GM06990 (cell line): ENCODE measurements around the gene SCNM1.
"Not testable (repeated sequence)": the region's sequence is repeated elsewhere in the genome, so short reads cannot be mapped to it uniquely, and the experiment has no call there.

Experiments
- DNase-seq: peaks from one replicate; pipeline ENCODE4 v3.0.0-alpha.2; 2011; ENCODE audit not compliant: insufficient read length; ENCODE audit errors: extremely low read depth
- H3K27me3 ChIP-seq: replicated peaks from 2 replicates; pipeline ENCODE4 v1.6.0; 2011; ENCODE audit warnings: low read length; ENCODE audit not compliant: control insufficient read depth, insufficient read depth
- H3K36me3 ChIP-seq: 2 replicates; pipeline ENCODE4 v1.5.1; 2011; ENCODE audit warnings: low read length; ENCODE audit not compliant: control insufficient read depth, insufficient read depth
- H3K4me3 ChIP-seq: replicated peaks from 2 replicates; pipeline ENCODE4 v1.5.1; 2011; ENCODE audit warnings: low read depth, mild to moderate bottlenecking, control low read depth, low read length
- TF ChIP-seq, protein P1 (sequence below): IDR thresholded peaks from 2 replicates; pipeline ENCODE4 v1.5.1; 2011; ENCODE audit warnings: low read length, control low read depth, mild to moderate bottlenecking, inconsistent platforms; ENCODE audit not compliant: insufficient read depth, poor library complexity, severe bottlenecking

Gene SCNM1

GRCh38 chr1:151197863-151198253 is 31.9 kb downstream of the SCNM1 start:
- TF ChIP-seq, protein P1, sequence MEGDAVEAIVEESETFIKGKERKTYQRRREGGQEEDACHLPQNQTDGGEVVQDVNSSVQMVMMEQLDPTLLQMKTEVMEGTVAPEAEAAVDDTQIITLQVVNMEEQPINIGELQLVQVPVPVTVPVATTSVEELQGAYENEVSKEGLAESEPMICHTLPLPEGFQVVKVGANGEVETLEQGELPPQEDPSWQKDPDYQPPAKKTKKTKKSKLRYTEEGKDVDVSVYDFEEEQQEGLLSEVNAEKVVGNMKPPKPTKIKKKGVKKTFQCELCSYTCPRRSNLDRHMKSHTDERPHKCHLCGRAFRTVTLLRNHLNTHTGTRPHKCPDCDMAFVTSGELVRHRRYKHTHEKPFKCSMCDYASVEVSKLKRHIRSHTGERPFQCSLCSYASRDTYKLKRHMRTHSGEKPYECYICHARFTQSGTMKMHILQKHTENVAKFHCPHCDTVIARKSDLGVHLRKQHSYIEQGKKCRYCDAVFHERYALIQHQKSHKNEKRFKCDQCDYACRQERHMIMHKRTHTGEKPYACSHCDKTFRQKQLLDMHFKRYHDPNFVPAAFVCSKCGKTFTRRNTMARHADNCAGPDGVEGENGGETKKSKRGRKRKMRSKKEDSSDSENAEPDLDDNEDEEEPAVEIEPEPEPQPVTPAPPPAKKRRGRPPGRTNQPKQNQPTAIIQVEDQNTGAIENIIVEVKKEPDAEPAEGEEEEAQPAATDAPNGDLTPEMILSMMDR = no peak
- peaks cover 2% of the 10 kb centered on the region for H3K36me3 ChIP-seq
- H3K27me3 ChIP-seq = no peaks in the 10 kb centered on the region
- H3K4me3 ChIP-seq = peak overlapping the region; percentile 100
- DNase-seq = no peak

DNA sequence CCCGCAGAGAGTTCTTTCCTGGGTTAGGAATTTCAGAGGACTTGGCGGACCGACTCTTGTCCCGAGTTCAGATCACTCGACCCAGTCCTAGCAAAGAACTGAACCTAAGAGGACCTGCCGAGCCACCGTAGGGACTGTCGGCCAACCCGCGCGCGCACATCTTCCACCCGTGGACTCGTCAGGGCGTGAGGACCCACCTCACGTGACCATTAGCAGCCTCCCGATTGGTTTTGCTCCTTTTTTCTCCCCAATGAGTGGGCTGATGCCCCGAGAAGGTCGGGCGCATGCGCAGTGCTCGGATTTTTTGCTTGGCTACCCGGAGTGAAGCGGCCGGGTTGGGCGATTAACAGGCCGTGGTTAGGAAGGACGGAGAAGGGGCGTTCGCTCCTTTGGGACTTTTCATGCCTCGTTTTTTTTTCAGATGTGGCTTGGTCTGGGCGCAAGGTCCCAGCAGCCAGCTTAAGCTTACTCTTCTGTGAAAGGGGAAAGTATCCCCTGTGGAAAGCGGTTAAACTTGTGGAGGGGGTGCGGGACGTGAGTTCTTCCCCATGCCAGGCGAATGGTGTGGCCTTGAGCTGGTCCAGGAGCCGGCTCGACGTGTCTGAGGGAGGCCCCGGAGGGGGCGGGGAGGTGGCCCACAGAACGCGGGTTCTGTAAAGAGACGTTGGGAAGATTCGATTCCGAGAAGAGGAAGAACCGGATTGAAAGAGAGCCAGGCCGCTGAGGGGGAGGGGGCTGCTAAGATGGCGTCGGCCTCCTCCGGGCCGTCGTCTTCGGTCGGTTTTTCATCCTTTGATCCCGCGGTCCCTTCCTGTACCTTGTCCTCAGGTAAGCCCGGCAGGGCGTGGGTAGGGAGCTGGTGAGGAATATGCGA is 32.5 kb downstream of the SCNM1 start, which contains the start of gene PIP5K1A:
PIP5K1A (plus strand) TSS at position 299 of the 874 bp plus-strand sequence; CDS start at position 744, 445 bp downstream.
- DNase-seq = peak; percentile 93
- Histone ChIP-seq H3K36me3 (peaks cover 6% of the 10 kb centered on the region), H3K4me3 (peak within 1 kb of the TSS; percentile 100), H3K27me3 (no peaks in the 10 kb centered on the region)
- TF ChIP-seq, protein P1 = no peak

GRCh38 chr1:151199873-151200581 is 34.1 kb downstream of the SCNM1 start:
- H3K36me3 ChIP-seq = peaks cover 8% of the 10 kb centered on the region
- TF ChIP-seq, protein P1 = no peak
- DNase-seq = no peak
- peak overlapping the region; percentile 100 for H3K4me3 ChIP-seq
- H3K27me3 ChIP-seq = no peaks in the 10 kb centered on the region

- DNase-seq, H3K4me3 ChIP-seq, H3K27me3 ChIP-seq: not testable (repeated sequence)
- H3K36me3 ChIP-seq = peaks cover 10% of the 10 kb centered on the region
These were observed 39.5 kb downstream of the SCNM1 start for GRCh38 chr1:151205381-151205965.

DNA sequence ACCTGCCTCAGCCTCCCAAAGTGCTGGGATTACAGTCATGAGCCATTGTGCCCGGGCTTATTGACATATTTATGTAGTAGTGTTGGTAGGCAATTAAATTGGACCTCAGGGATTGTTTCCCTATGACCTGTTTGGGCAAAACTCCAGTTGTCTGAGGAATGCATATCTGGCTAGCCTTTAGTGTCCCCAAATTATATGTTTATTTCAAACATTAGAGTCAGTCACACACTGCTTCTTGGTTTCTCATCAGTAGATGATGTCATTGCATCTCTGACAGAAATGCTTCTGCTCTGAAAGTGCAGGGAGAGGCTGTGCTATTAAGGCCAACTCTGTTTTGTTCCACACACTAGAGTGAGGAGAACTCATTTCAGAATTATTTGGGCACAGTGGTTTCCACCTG is 44.9 kb downstream of the SCNM1 start:
- peaks cover 5% of the 10 kb centered on the region for H3K36me3 ChIP-seq
- H3K27me3 ChIP-seq = no peaks in the 10 kb centered on the region
- TF ChIP-seq, protein P1 = no peak
- DNase-seq = no peak
- H3K4me3 ChIP-seq = no peak overlapping the region

DNA sequence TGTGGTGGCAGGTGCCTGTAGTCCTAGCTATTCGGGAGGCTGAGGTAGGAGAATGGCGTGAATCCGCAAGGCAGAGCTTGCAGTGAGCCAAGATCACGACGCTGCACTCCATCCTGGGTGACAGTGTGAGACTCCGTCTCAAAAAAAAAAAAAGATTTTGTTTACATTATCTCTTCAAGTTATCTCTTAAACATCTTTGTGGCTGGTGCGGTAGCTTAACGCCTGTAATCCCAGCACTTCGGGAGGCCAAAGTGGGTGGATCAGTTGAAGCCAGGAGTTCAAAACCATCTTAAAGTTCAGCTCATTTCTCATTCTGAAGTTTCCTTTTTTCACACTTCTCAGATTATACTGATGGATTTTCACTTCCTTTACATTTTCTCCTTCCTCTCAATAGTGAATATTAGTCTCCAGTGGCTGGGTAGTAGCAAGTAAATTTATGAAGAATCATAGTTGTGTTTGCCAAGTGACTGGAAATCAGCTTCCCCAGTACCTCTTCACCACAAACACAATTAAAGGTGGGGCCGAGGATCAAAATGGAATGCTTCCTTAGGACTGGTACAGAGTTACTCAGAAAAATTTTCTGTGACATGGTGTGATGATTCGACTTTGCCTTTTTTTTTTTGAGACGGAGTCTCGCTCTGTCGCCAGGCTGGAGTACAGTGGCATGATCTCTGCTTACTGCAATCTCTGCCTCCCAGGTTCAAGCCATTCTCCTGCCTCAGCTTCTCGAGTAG is 46.2 kb downstream of the SCNM1 start:
- no peak for DNase-seq
- TF ChIP-seq, protein P1 = no peak
- Histone ChIP-seq H3K36me3 (peaks cover 5% of the 10 kb centered on the region), H3K4me3 (no peak overlapping the region), H3K27me3 (no peaks in the 10 kb centered on the region)
